NCI-H524 treated with DMSO at 0.1 percent for 48 hours (cell line): ENCODE results near the gene UBXN6.

Experiments used
- DNase-seq: peaks from one replicate; lab custom pipeline; 2025; lab: John Stamatoyannopoulos, UW

Gene UBXN6

DNA sequence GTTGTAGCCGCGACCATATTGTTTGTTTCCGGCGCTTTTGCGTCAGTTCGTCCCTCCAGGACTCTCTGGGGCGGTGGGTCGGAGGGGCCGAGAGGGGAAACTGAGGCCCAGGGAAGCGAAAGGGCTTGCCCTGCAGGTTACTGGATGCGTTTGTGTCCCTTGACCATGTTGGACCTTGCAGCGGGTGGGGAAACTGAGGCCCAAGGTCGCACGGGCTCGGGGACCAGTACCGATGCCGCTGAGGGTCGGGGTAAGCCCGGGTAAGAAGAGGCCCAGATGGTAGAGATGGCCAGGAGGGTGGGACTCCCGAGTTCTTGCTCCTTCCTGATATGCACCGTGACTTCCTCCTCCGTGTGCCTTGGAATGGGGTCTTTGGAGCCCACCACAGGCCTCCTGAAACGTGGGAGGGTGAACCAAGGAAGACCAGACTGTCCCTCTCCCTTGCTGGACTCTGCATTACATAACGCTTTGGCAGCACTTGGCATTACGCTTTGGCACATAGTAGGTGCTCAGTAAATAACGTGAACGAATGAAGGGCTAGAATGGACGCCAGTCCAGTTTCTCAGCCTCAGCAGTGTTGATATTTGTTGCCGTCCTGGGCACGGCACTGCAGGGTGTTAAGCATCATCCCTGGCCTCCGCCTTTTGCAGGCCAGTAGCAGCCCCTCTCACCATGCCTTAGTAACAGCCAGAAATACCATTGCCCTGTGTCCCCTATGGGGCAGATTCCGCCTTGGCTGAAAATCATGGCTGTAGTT is 54.4 kb downstream of the UBXN6 start:
- no peak for DNase-seq

DNA sequence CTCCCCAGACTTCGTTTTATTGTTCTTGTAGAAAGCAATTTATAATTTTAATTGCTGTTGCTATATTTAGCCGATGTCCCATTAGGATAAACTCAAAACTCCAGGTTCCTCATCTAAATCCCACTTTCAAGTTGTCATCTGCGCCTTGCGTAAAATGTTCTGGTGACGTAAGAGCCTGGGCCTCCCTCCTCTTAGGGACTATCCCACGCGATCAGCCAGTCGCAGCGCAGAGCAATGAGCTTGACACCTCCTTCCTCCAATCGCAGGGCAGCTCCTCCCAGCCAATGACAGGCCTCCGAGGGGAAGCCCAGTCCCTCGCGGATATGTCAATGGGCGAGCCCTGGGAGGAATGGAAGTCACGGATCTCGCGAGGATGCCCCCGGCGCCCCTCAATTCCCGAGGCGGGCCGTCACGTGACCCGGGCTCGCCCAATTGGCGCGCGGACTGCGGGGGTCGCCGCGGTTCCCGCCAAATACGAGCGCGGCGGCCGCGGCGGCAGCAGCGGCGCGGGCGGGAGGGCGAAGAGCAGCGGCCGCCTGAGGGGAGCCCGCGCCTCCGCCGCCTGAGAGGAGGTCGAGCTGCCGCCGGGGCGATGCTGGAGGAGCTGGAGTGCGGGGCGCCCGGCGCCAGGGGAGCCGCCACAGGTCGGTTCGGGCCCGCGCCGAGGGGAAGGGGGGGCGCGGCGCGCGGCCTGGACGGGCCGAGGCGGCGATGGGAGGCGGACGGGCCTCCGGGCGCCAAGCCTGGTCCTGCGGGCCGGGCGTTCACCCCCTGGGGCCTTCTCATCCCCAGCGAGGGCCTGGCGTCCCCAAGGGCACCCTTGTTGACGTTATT is 55.2 kb downstream of the UBXN6 start, which contains the start of gene CHAF1A:
Gene CHAF1A, plus strand, starts transcription at position 470 of the 834 bp plus-strand sequence. Its CDS starts 123 bp downstream, at position 593.
- DNase-seq = peak; percentile 99

- DNase-seq = no peak
Observed at GRCh38 chr19:4401769-4402170, 55.8 kb downstream of the UBXN6 start.

- DNase-seq = peak; percentile 68
Observed at GRCh38 chr19:4400135-4400936, 57.3 kb downstream of the UBXN6 start, which contains the start of gene SH3GL1. TSS of gene SH3GL1 (minus strand) at chr19:4400547. CDS start at chr19:4400368, 179 bp downstream.

DNA sequence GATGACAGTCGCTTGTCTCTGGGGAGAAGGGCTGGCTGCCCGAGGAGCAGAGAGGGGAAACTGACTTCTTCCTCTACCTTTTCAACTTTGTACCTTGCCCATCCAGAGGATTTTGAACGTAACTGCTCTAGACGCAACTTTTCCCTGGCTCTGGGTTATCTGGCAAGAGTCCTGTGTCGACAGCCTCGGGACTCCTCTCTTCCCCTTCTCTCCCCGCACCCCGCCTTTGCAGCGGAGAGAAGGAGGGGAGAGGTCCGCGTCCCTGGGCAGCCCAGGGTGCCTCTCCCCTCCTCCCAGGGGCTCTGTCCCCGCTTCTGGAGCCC is 57.8 kb downstream of the UBXN6 start:
- no peak for DNase-seq

- no peak for DNase-seq
Observed at GRCh38 chr19:4396949-4397783, 60.4 kb downstream of the UBXN6 start.
